Umbilical cord (tissue), 2 donors: ENCODE data around the gene AP3B1. TPM values are rescaled to one million over a fixed set of nuclear protein-coding genes. Genes with fewer than 3 reads are reported as not detected.

Source experiments
- DNase-seq: peaks from one replicate; pipeline ENCODE4 v3.0.0-alpha.2; 2015; ENCODE audit warnings: low spot score
- total RNA-seq: library from RNA; depleted of rRNA; stranded (reverse); fragments of >200 nt; gene quantifications from one replicate; pipeline ENCODE4 v1.2.3, GENCODE V29; 2014; ENCODE audit warnings: low replicate concordance; ENCODE audit not compliant: insufficient read depth

AP3B1 gene
- total RNA-seq, 1 donor from 2014 or later = 60.9 TPM

GRCh38 chr5:78003919-78004318 is 290.6 kb downstream of the AP3B1 start:
- no peak for DNase-seq

GRCh38 chr5:78003450-78003849 is 291.0 kb downstream of the AP3B1 start:
- DNase-seq = no peak

- DNase-seq = no peak
Observed at GRCh38 chr5:78002690-78003089, 291.8 kb downstream of the AP3B1 start.

- no peak for DNase-seq
Observed at GRCh38 chr5:78001197-78001596, 293.3 kb downstream of the AP3B1 start.

- no peak for DNase-seq
Observed at GRCh38 chr5:78000191-78000590, 294.3 kb downstream of the AP3B1 start.

- no peak for DNase-seq
Observed at GRCh38 chr5:77999399-77999798, 295.1 kb downstream of the AP3B1 start.

GRCh38 chr5:77996943-77997342 is 297.6 kb downstream of the AP3B1 start:
- no peak for DNase-seq

GRCh38 chr5:77995793-77996409 is 298.6 kb downstream of the AP3B1 start:
- no peak for DNase-seq

- no peak for DNase-seq
Observed at GRCh38 chr5:77994943-77995342, 299.6 kb downstream of the AP3B1 start.

- no peak for DNase-seq
Observed at GRCh38 chr5:77993855-77994318, 300.6 kb downstream of the AP3B1 start.

- no peak for DNase-seq
Observed at GRCh38 chr5:77993141-77993854, 301.2 kb downstream of the AP3B1 start.

GRCh38 chr5:77991084-77991483 is 303.4 kb downstream of the AP3B1 start:
- DNase-seq = no peak

GRCh38 chr5:77990020-77990419 is 304.5 kb downstream of the AP3B1 start:
- DNase-seq = no peak

- DNase-seq = no peak
Observed at GRCh38 chr5:77987988-77988387, 306.5 kb downstream of the AP3B1 start.

- DNase-seq = no peak
Observed at GRCh38 chr5:77987331-77987730, 307.2 kb downstream of the AP3B1 start.

GRCh38 chr5:77986261-77986660 is 308.2 kb downstream of the AP3B1 start:
- no peak for DNase-seq

GRCh38 chr5:77985247-77985646 is 309.3 kb downstream of the AP3B1 start:
- no peak for DNase-seq

GRCh38 chr5:77984587-77984986 is 309.9 kb downstream of the AP3B1 start:
- no peak for DNase-seq

GRCh38 chr5:77983482-77984199 is 310.9 kb downstream of the AP3B1 start:
- DNase-seq = no peak

GRCh38 chr5:77981820-77982219 is 312.7 kb downstream of the AP3B1 start:
- DNase-seq = no peak

GRCh38 chr5:77974576-77974975 is 319.9 kb downstream of the AP3B1 start:
- no peak for DNase-seq

GRCh38 chr5:77973253-77973609 is 321.3 kb downstream of the AP3B1 start:
- DNase-seq = no peak
